BLaER1 treated with 17β-estradiol and CSF1 and Interleukin-3, amounts not matched to agents 10 nM and 100 nM (cell line): ENCODE data around the gene SIRPB2.
A peak's percentile ranks its signal among the peaks of the same experiment; 100 is the strongest.

Experiments
- H3K27ac ChIP-seq, 11 experiments: shearing (Covaris generic); formaldehyde crosslinking; 2 replicates each; pipeline ENCODE4 v1.8.1; 2022
- H3K27me3 ChIP-seq, 11 experiments: shearing (Covaris generic); formaldehyde crosslinking; 2 replicates each; pipeline ENCODE4 v1.8.1; 2022
- H3K36me3 ChIP-seq, 11 experiments: shearing (Covaris generic); formaldehyde crosslinking; 2 replicates each; pipeline ENCODE4 v1.8.1; 2022
- H3K4me1 ChIP-seq, 10 experiments: shearing (Covaris generic); formaldehyde crosslinking; 2 replicates each; pipeline ENCODE4 v1.8.1; 2022
- H3K4me2 ChIP-seq, 11 experiments: shearing (Covaris generic); formaldehyde crosslinking; 2 replicates each; pipeline ENCODE4 v1.8.1; 2022
- H3K4me3 ChIP-seq, 10 experiments: shearing (Covaris generic); formaldehyde crosslinking; 2 replicates each; pipeline ENCODE4 v1.8.1; 2022
- H3K9ac ChIP-seq, 11 experiments: shearing (Covaris generic); formaldehyde crosslinking; 2 replicates each; pipeline ENCODE4 v1.8.1; 2022
- H3K9me3 ChIP-seq, 11 experiments: shearing (Covaris generic); formaldehyde crosslinking; replicated peaks in 1 of 11; 2 replicates each; pipeline ENCODE4 v1.8.1; 2022
- H4K20me1 ChIP-seq, 11 experiments: shearing (Covaris generic); formaldehyde crosslinking; 2 replicates each; pipeline ENCODE4 v1.8.1; 2022
- Cebpa-rat ChIP-seq, 11 experiments: shearing (Covaris generic); IDR thresholded peaks; 2 replicates each; pipeline ENCODE4 v1.8.1; 2022

Gene SIRPB2

DNA sequence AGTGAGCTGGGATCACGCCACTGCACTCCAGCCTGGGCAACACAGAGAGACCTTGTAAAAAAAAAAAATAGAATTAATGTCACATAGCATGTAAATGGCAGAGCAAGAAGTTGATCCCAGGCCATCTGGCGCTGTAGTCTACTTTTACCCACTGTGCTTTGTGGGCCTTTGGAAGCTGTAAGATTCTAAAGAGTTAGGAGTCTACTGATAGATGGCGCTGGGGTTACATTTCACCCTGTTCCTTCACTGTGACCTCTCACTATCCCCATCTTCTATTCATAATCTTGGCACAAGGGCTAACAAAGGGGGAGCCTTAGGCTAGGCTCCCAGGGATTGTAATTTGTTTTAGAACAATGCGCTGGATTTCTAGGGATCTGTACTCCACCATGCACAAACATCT lies 41.8 kb upstream of the SIRPB2 start:
- Histone ChIP-seq H3K9ac (no peak overlapping the region), H3K9me3 (no peaks in the 10 kb centered on the region; a peak in 1 of 22 replicates), H3K4me3 (no peak overlapping the region), H3K36me3 (no peaks in the 10 kb centered on the region), H3K4me1 (peaks cover 15 to 47% (median 28%) of the 10 kb centered on the region in 10 experiments), H4K20me1 (no peaks in the 10 kb centered on the region), H3K4me2 (no peak overlapping the region), H3K27ac (peak overlapping the region in 1 of 11 experiments; percentile 4; a peak in 1 of 22 replicates), H3K27me3 (no peaks in the 10 kb centered on the region)
- TF ChIP-seq Cebpa-rat (IDR thresholded peaks at IDR 0.05) = no peak

DNA sequence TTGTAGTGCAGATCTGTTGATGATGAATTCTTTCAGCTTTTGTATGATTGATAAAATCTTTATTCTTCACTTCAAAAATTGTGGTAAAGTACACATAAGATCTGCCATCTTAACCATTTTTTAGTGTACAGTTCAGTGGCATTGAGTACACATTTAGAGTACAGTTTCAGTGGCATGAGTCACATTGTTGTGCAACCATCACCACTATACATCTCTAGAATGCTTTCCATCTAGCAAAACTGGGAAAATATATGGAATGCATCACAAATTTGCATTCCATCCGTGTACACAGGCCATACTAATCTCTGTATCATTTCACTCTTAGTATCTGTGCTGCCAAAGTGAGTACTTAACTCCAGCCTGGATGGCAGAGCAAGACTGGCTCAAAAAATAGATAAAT lies 37.6 kb upstream of the SIRPB2 start:
- Histone ChIP-seq H3K9me3 (peaks cover 0 to 6% (median 4%) of the 10 kb centered on the region in 11 experiments; a peak in 8 of 22 replicates), H3K4me2 (0 out of 22 replicates have a peak overlapping the region, but pooled peaks of 2 of the 11 experiments have one; percentile 6 to 10), H4K20me1 (no peaks in the 10 kb centered on the region), H3K27me3 (no peaks in the 10 kb centered on the region), H3K36me3 (no peaks in the 10 kb centered on the region), H3K4me3 (no peak overlapping the region), H3K27ac (no peak overlapping the region), H3K4me1 (peaks cover 0 to 30% (median 7%) of the 10 kb centered on the region in 10 experiments; a peak in 12 of 20 replicates), H3K9ac (no peak overlapping the region)
- TF ChIP-seq Cebpa-rat (IDR thresholded peaks at IDR 0.05) = 0 out of 22 replicates have a peak, but pooled peaks of 1 of the 11 experiments have one; percentile 31

GRCh38 chr20:1527923-1528322 lies 36.7 kb upstream of the SIRPB2 start:
- H3K9ac ChIP-seq = no peak overlapping the region
- TF ChIP-seq Cebpa-rat (IDR thresholded peaks at IDR 0.05) = no peak
- no peak overlapping the region for H3K27ac ChIP-seq
- H3K36me3 ChIP-seq = no peaks in the 10 kb centered on the region
- H3K4me3 ChIP-seq = no peak overlapping the region
- H3K9me3 ChIP-seq = peaks cover 0 to 6% (median 4%) of the 10 kb centered on the region in 11 experiments; a peak in 8 of 22 replicates
- H3K4me1 ChIP-seq = peaks cover 0 to 36% (median 13%) of the 10 kb centered on the region in 10 experiments; a peak in 12 of 20 replicates
- no peaks in the 10 kb centered on the region for H4K20me1 ChIP-seq
- no peaks in the 10 kb centered on the region for H3K27me3 ChIP-seq
- no peak overlapping the region for H3K4me2 ChIP-seq

DNA sequence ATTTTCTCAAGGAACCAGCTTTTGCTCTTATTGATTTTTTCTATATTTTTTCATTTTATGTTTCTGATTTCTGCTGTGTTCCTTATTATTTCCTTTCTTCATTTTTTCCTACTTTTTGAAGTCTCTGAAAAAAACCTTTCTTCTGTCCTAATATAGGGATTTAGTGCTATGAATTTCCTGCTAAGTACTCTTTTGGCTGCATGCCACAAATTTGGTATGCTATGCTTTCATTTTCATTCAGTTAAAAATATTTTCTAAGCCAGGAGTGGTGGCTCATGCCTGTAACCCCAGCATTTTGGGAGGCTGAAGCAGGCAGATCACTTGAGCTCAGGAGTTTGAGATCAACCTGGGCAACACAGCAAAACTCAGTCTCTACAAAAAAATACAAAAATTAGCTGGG lies 35.7 kb upstream of the SIRPB2 start:
- H3K36me3 ChIP-seq = no peaks in the 10 kb centered on the region
- no peak overlapping the region for H3K9ac ChIP-seq
- no peak overlapping the region for H3K4me3 ChIP-seq
- peaks cover under 1 to 36% (median 13%) of the 10 kb centered on the region in 10 experiments; a peak in 15 of 20 replicates for H3K4me1 ChIP-seq
- H3K27ac ChIP-seq = no peak overlapping the region
- no peak for TF ChIP-seq Cebpa-rat (IDR thresholded peaks at IDR 0.05)
- H3K9me3 ChIP-seq = peaks cover 0 to 6% (median 4%) of the 10 kb centered on the region in 11 experiments; a peak in 8 of 22 replicates
- peak overlapping the region in 4 of 11 experiments; percentile 24 to 50 (median 39); a peak in 6 of 22 replicates for H3K4me2 ChIP-seq
- peaks cover 0 to 3% (median 0%) of the 10 kb centered on the region in 11 experiments; a peak in 1 of 22 replicates for H3K27me3 ChIP-seq
- no peaks in the 10 kb centered on the region for H4K20me1 ChIP-seq

- Histone ChIP-seq H3K4me2 (peak overlapping the region in 3 of 11 experiments; percentile 1 to 35 (median 21); a peak in 4 of 22 replicates), H3K4me1 (peaks cover 6 to 36% (median 18%) of the 10 kb centered on the region in 10 experiments), H4K20me1 (no peaks in the 10 kb centered on the region), H3K4me3 (no peak overlapping the region), H3K9me3 (peaks cover 0 to 6% (median 4%) of the 10 kb centered on the region in 11 experiments; a peak in 8 of 22 replicates), H3K27me3 (peaks cover 0 to 6% (median 0%) of the 10 kb centered on the region in 11 experiments; a peak in 4 of 22 replicates), H3K27ac (no peak overlapping the region), H3K9ac (no peak overlapping the region), H3K36me3 (no peaks in the 10 kb centered on the region)
- no peak for TF ChIP-seq Cebpa-rat (IDR thresholded peaks at IDR 0.05)
Observed at GRCh38 chr20:1526310-1526709, 35.1 kb upstream of the SIRPB2 start.

DNA sequence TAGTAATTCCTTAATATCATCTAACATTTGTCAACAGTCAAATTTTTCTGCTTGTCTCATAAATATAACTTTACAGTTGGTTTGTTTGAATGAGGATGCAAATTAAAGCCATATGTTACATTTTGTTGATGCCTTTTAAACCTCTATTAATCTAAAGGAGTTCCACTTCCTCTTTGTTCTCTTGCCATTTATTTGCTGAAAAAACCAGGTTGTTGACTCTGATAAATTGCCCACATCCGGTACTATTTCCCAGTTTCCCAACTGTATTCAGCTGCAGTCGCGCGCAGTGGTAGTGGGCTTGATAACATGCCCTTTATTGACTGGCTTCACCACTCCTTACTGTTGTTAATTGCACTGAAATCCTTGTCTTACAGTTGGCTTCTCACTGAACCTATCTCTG lies 32.8 kb upstream of the SIRPB2 start:
- H3K4me2 ChIP-seq = peak overlapping the region in 9 of 11 experiments; percentile 17 to 71 (median 42); a peak in 16 of 22 replicates
- peaks cover 21 to 46% (median 31%) of the 10 kb centered on the region in 10 experiments for H3K4me1 ChIP-seq
- H3K27me3 ChIP-seq = peaks cover 0 to 16% (median 0%) of the 10 kb centered on the region in 11 experiments; a peak in 5 of 22 replicates
- peaks cover 0 to 6% (median 4%) of the 10 kb centered on the region in 11 experiments; a peak in 8 of 22 replicates for H3K9me3 ChIP-seq
- no peaks in the 10 kb centered on the region for H3K36me3 ChIP-seq
- H4K20me1 ChIP-seq = no peaks in the 10 kb centered on the region
- TF ChIP-seq Cebpa-rat (IDR thresholded peaks at IDR 0.05) = no peak
- H3K4me3 ChIP-seq = no peak overlapping the region
- H3K9ac ChIP-seq = peak overlapping the region in 1 of 11 experiments; percentile 2; a peak in 2 of 22 replicates
- peak overlapping the region in 9 of 11 experiments; percentile 50 to 71 (median 63); a peak in 18 of 22 replicates for H3K27ac ChIP-seq

GRCh38 chr20:1517010-1517409 lies 25.8 kb upstream of the SIRPB2 start:
- H3K27ac ChIP-seq = no peak overlapping the region
- no peak for TF ChIP-seq Cebpa-rat (IDR thresholded peaks at IDR 0.05)
- H3K4me3 ChIP-seq = no peak overlapping the region
- no peaks in the 10 kb centered on the region for H4K20me1 ChIP-seq
- H3K4me1 ChIP-seq = peaks cover 0 to 22% (median 19%) of the 10 kb centered on the region in 10 experiments; a peak in 17 of 20 replicates
- H3K9me3 ChIP-seq = peaks cover 7 to 20% (median 12%) of the 10 kb centered on the region in 11 experiments; a peak in 19 of 22 replicates
- no peak overlapping the region for H3K4me2 ChIP-seq
- peaks cover 0 to 14% (median 0%) of the 10 kb centered on the region in 11 experiments; a peak in 5 of 22 replicates for H3K27me3 ChIP-seq
- peaks cover 0 to 12% (median 0%) of the 10 kb centered on the region in 11 experiments; a peak in 2 of 22 replicates for H3K36me3 ChIP-seq
- H3K9ac ChIP-seq = no peak overlapping the region

GRCh38 chr20:1513801-1514200 lies 22.6 kb upstream of the SIRPB2 start:
- Histone ChIP-seq H4K20me1 (no peaks in the 10 kb centered on the region), H3K4me3 (no peak overlapping the region), H3K4me1 (no peaks in the 10 kb centered on the region), H3K36me3 (peaks cover 0 to 12% (median 0%) of the 10 kb centered on the region in 11 experiments; a peak in 2 of 22 replicates), H3K27me3 (no peaks in the 10 kb centered on the region), H3K4me2 (no peak overlapping the region), H3K9me3 (peaks cover 7 to 20% (median 12%) of the 10 kb centered on the region in 11 experiments; a peak in 19 of 22 replicates), H3K27ac (no peak overlapping the region), H3K9ac (no peak overlapping the region)
- TF ChIP-seq Cebpa-rat (IDR thresholded peaks at IDR 0.05) = no peak

- H3K4me1 ChIP-seq = no peaks in the 10 kb centered on the region
- H3K27ac ChIP-seq = no peak overlapping the region
- no peak overlapping the region for H3K4me2 ChIP-seq
- peaks cover 7 to 20% (median 12%) of the 10 kb centered on the region in 11 experiments; a peak in 19 of 22 replicates for H3K9me3 ChIP-seq
- peaks cover 0 to 12% (median 0%) of the 10 kb centered on the region in 11 experiments; a peak in 2 of 22 replicates for H3K36me3 ChIP-seq
- no peaks in the 10 kb centered on the region for H4K20me1 ChIP-seq
- H3K9ac ChIP-seq = no peak overlapping the region
- H3K4me3 ChIP-seq = no peak overlapping the region
- TF ChIP-seq Cebpa-rat (IDR thresholded peaks at IDR 0.05) = no peak
- H3K27me3 ChIP-seq = no peaks in the 10 kb centered on the region
Observed at GRCh38 chr20:1509237-1509636, 18.0 kb upstream of the SIRPB2 start.
